ENCODE measurements around the gene COL5A3.
"Not testable (repeated sequence)": the region's sequence is repeated elsewhere in the genome, so short reads cannot be mapped to it uniquely, and the experiment has no call there.

Gene COL5A3

GRCh38 chr19:10010247-10010691 lies at the start of gene COL5A3:
Gene COL5A3 (minus strand): TSS chr19:10010504. CDS start chr19:10010385, 119 bp downstream.
- no peak for DNase-seq (ENCODE audit: low read depth, low spot score)

GRCh38 chr19:10052602-10053360 lies 42.5 kb upstream of the COL5A3 start:
- DNase-seq (ENCODE audit: low read depth, low spot score), result no peak

DNA sequence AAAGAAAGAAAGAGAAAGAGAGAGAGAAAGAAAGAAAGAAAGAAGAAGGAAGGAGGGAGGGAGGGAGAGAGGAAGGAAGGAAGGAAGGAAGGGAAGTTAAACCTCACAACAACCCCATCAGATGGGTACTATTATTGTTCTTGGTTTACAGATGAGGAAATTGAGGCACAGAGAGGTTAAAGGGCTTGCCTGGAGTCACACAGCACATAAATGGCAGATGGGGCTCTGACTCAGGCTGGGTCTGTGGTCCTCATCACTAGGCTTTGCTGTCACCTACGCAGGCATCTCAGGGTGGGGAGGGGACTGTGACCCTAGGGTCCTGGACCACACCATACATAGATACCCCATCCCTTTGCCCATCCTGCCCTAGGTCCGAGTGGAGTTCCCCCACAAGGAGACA lies 39.3 kb upstream of the COL5A3 start:
- no peak for DNase-seq (ENCODE audit: low read depth, low spot score)

GRCh38 chr19:10045371-10045770 lies 35.1 kb upstream of the COL5A3 start:
- DNase-seq (ENCODE audit: low read depth, low spot score), result no peak

GRCh38 chr19:10044390-10044789 lies 34.1 kb upstream of the COL5A3 start:
- no peak for DNase-seq (ENCODE audit: low read depth, low spot score)

GRCh38 chr19:10043286-10043927 lies 33.1 kb upstream of the COL5A3 start:
- DNase-seq (ENCODE audit: low read depth, low spot score), result no peak

GRCh38 chr19:10037809-10038208 lies 27.5 kb upstream of the COL5A3 start:
- no peak for DNase-seq (ENCODE audit: low read depth, low spot score)

- no peak for DNase-seq (ENCODE audit: low read depth, low spot score)
Measured at GRCh38 chr19:10037367-10037766, 27.1 kb upstream of the COL5A3 start.

- DNase-seq (ENCODE audit: low read depth, low spot score), result no peak
Measured at GRCh38 chr19:10036601-10037071, 26.3 kb upstream of the COL5A3 start.

DNA sequence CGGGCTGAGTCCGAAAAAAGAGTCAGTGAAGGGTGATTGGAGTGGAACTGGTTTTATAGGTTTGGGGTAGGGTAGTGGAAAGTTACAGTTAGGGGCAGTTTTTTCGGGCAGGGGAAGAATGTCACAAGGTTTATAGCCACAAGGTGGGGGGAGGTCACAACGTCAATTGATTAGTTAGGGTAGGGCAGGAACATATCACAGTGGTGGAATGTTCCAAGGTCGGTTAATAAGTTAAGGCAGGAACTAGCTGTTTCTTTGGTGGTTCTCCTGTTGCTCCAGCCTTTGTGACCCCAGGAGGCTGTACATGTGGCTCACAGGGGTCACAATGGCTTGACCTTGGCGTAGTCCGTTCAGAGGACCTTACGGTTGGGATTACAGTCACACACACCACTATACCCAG lies 23.3 kb upstream of the COL5A3 start:
- no peak for DNase-seq (ENCODE audit: low read depth, low spot score)

DNA sequence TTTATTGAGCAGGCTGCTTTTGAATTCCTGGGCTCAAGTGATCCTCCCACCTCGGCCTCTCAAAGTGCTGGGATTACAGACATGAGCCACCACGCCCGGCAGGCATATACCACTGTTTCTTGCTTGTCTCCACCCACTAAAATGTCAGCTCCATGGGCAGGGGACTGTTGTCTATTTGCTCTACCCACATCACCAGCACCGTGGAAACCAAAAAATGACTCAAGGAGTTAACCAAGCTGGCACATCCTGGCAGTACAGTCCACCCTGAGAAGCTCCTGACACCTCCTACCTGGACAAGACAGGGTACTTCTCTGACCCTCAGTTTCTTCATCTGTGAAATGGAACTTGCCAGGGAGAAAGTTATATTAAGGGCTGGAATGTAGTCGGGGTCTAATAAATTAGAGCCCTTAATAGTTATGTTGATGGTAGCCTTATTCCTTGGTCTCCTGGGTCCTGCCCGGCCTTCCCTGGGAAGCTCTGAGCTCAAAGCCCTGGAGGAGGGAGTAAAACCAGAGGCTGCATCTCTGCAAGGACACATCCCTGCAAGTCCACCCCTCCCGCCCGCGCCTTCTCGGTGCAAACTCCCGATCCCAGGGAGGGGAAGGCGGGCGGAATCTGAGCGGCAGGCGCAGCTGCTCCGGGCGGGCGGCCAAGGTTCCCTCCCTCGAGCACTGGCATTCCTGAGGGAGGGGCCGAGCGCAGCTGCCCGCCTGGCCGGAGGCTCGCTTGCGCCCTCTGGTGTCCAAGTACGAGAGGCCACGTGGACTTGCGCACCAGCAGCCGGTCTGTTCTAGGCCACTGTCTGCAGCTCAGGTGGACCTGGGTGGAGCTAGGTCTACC lies 17.1 kb upstream of the COL5A3 start:
- DNase-seq (ENCODE audit: low read depth, low spot score), result peak; percentile 74

- no peak for DNase-seq (ENCODE audit: low read depth, low spot score)
Measured at GRCh38 chr19:10026744-10027143, 16.4 kb upstream of the COL5A3 start.

GRCh38 chr19:10023096-10023495 lies 12.8 kb upstream of the COL5A3 start:
- not testable (repeated sequence) for DNase-seq (ENCODE audit: low read depth, low spot score)

DNA sequence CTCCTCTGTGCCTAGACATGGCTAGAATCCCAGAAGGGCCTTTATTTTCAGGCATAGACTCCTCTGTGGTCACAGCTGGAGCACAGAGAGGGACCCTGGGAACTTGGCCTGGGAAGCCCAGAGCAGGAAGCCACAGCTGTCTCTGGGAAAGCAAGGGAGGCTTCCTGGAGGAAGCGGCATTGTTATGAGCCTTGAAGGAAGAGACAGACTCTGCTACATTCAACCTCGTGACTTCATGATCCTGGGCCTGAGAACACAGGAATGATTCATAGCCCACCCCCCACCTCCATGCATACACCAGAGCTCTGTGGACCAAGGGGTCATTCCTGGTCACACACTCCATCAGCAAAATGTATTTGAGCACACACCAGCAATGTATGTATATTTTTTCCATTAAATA lies 11.6 kb upstream of the COL5A3 start:
- DNase-seq (ENCODE audit: low read depth, low spot score), result no peak

DNA sequence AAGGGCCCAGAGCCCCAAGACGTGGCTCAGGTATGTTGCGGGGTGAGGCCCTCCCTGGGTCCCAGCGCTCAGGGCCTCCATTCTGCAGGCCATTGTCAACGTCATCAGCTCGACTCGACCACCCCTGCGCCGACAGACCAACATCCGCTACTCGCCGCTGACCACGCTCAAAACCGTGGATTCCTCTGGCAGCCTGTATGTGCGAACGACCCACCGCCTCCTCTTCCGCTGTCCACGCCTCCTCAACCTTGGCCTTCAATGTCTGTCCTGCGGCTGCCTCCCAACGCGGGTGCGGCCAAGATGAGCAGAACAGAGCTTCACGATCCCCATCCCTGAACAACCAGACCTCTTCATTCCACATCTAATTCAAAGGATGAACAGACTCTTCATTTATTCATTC lies 11.1 kb upstream of the COL5A3 start:
- DNase-seq (ENCODE audit: low read depth, low spot score), result no peak

DNA sequence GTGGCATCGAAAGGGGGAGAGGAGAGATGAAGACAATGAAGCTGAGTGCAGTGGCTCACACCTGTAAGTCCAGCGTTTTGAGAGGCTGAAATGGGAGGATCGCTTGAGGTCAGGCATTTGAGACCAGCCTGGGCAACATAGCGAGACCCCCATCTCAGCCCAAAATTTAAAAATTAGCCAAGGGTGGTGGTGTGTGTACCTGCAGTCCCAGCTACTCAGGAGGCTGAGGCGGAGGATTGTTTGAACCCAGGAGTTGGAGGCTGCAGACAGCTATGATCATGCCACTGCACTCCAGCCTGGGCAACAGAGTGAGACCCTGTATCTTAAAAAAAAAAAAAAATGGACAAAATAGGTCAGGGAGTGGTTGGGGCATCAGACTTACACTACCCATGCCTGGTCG lies 10.5 kb upstream of the COL5A3 start:
- DNase-seq (ENCODE audit: low read depth, low spot score), result no peak

DNA sequence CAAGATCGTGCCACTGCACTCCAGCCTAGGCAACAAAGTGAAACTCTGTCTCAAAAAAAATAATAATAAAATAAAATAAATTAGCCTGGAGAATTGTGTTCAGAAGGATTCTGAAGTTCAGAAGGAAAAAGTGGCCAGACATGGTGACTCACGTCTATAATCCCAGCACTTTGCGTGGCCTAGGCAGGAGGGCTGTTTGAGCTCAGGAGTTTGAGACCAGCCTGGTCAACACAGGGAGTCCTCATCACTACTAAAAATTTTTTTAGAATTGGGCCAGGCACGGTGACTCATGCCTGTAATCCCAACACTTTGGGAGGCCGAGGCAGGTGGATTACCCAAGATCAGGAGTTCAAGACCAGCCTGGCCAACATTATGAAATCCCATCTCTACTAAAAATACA lies 8.9 kb upstream of the COL5A3 start:
- no peak for DNase-seq (ENCODE audit: low read depth, low spot score)

DNA sequence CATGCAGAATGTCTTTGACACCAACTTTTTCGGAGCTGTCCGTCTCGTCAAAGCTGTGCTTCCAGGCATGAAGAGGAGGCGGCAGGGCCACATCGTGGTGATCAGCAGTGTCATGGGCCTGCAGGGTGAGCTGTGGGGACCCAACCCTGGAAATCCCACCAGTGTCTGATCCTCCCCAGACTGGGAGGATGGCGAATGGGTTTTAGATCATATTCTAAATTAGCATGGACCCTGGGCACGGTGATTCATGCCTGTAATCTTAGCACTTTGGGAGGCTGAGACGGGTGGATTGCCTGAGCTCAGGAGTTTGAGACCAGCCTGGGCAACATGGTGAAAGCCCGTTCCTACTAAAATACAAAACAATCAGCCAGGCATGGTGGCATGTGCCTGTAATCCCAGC lies 8.5 kb upstream of the COL5A3 start:
- no peak for DNase-seq (ENCODE audit: low read depth, low spot score)

DNA sequence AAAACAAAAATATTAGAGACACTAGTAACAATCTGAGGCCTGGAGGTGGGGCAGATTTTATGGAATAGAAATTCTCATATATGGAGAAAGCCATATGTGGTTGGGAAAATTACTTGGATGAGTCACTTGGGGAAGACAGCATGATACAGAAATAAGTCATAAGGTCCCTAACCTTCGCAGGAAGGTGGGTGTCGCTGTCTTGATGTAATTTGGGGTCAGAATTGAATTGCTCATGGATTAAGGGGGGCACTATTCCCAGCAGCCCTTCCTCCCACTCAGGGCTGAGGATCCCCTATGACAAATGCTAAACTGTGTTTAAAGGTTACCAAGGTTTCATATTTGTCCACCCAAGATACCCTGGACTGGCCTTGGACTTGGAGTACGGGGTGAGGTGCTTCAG lies 8.0 kb upstream of the COL5A3 start:
- no peak for DNase-seq (ENCODE audit: low read depth, low spot score)

DNA sequence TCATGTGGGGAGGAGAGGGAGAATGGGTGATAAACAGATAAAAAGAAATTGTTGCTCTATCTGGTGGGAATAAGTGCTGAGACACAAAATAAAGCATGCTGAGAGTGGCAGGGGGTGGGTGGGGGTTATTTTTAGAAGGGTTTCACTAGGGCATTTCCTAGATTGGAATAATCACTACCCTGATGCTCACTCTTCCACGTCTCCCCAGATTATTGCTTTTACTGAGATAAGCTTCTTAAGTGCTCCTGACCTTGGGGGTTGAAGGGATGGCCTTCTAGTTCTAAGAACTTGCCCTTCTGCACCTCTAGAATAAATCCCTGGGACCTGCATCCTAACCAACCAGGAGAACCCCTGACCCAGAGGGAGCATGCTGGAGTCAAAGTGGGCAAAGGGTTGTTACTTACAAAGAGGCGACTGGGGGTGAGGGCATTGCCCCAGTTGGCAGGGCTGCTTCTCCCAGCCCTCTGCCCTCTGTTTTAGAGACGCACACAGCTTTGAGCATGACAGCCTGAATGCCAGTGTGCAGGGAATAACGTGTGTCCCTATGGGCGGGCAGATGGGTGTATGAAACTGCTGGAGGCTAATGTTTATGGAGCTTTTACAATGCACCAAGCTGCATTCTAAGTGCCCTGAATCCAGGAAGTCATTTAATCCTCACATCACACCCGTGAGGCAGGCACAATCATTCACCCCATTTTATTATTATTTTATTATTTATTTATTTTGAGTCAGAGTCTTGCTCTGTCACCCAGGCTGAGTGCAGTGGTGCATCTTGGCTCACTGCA lies 3.7 kb upstream of the COL5A3 start:
- no peak for DNase-seq (ENCODE audit: low read depth, low spot score)

DNA sequence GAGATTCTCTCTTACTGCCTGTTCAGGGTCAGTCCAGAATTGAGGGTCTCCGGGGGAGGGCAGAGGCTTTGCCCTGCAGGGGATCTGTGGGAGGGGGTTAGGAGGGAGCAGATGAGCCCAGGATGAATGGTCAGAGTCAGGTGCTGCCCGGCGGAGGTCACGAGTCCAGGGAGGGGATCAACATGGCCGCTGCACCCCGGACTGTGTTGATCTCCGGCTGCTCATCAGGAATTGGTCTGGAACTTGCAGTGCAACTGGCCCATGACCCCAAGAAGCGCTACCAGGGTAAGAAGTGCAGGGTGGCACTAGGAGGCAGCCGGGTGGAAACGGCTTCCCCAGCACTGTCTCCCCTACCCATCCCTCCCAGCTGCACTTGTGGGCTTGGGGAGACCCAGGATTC lies 3.0 kb upstream of the COL5A3 start, which contains the start of gene RDH8:
RDH8 (plus strand) TSS at position 168 of the 400 bp plus-strand sequence; CDS start at position 183, 15 bp downstream.
- no peak for DNase-seq (ENCODE audit: low read depth, low spot score)
